ENCODE measurements around the gene TRIM44.

TRIM44 gene

DNA sequence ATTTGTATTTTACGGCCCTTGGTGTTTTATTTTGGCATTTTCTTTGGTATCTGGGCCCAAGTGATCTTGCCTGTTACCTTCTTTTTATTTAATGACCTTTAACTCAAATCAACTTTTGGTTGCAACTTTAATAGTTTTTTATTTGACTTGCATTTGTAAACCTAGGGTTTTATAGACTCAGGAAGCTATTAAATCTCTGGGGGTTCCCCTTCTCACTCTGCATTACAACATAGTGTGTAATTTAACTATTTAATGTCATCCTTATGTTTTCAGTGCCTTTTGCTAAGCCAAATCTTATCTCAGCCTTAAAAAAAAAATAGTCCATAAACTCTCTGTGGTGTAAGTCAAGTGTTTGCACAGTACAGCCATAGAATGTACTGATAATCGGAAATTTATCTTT is 41.0 kb upstream of the TRIM44 start:
- Histone ChIP-seq H3K36me3 (ENCODE audit: insufficient read depth, low read length) (no peaks in the 10 kb centered on the region), H3K27me3 (ENCODE audit: insufficient read depth, low read length) (no peaks in the 10 kb centered on the region), H3K4me3 (ENCODE audit: low read depth, low read length, poor library complexity, severe bottlenecking) (no peak overlapping the region), H3K9me2 (ENCODE audit: low read depth, low read length) (no peaks in the 10 kb centered on the region), H3K27ac (ENCODE audit: low read depth, low read length, poor library complexity, severe bottlenecking) (no peak overlapping the region), H3K4me2 (ENCODE audit: low read length) (no peak overlapping the region), H3K4me1 (ENCODE audit: insufficient read depth, low read length, severe bottlenecking) (no peaks in the 10 kb centered on the region), H3K9me3 (ENCODE audit: low read length) (no peaks in the 10 kb centered on the region), H3K79me2 (ENCODE audit: insufficient read depth, low read length) (no peaks in the 10 kb centered on the region), H2AFZ (ENCODE audit: low read length) (no peak overlapping the region), H3K9ac (ENCODE audit: low read length) (no peak overlapping the region), H4K20me1 (ENCODE audit: insufficient read depth, low read length) (no peaks in the 10 kb centered on the region), H3F3A (ENCODE audit: insufficient read depth, low read length) (no peaks in the 10 kb centered on the region)
- TF ChIP-seq EZH2 (IDR thresholded peaks at IDR 0.05; ENCODE audit: borderline replicate concordance, low read length), result no peak

DNA sequence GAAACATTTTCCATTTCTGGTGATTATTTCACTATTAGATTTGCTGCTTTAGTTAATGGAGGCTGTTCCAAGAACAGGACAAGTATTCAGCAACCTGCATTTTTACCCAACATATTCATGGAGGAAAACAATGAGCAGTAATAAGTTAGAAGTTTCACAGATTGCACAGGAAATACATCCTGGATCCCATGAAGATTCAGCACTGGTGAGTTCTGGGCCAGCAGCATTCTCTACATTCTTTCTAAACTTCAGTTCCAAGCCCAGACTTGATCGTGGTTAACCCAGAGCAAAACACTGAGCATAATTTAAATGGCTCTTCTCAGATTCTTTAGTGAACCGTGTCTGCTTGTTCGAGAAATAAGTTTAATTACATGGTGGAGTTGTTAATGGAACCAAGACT is 40.5 kb upstream of the TRIM44 start:
- no peaks in the 10 kb centered on the region for H3K9me2 ChIP-seq (ENCODE audit: low read depth, low read length)
- no peaks in the 10 kb centered on the region for H3K79me2 ChIP-seq (ENCODE audit: insufficient read depth, low read length)
- no peak overlapping the region for H3K4me2 ChIP-seq (ENCODE audit: low read length)
- no peaks in the 10 kb centered on the region for H3F3A ChIP-seq (ENCODE audit: insufficient read depth, low read length)
- no peaks in the 10 kb centered on the region for H3K9me3 ChIP-seq (ENCODE audit: low read length)
- H3K27me3 ChIP-seq (ENCODE audit: insufficient read depth, low read length), result no peaks in the 10 kb centered on the region
- H3K36me3 ChIP-seq (ENCODE audit: insufficient read depth, low read length), result no peaks in the 10 kb centered on the region
- H4K20me1 ChIP-seq (ENCODE audit: insufficient read depth, low read length), result no peaks in the 10 kb centered on the region
- H3K4me3 ChIP-seq (ENCODE audit: low read depth, low read length, poor library complexity, severe bottlenecking), result no peak overlapping the region
- H3K4me1 ChIP-seq (ENCODE audit: insufficient read depth, low read length, severe bottlenecking), result no peaks in the 10 kb centered on the region
- no peak overlapping the region for H3K27ac ChIP-seq (ENCODE audit: low read depth, low read length, poor library complexity, severe bottlenecking)
- H2AFZ ChIP-seq (ENCODE audit: low read length), result no peak overlapping the region
- no peak for TF ChIP-seq EZH2 (IDR thresholded peaks at IDR 0.05; ENCODE audit: borderline replicate concordance, low read length)
- no peak overlapping the region for H3K9ac ChIP-seq (ENCODE audit: low read length)

- TF ChIP-seq, protein P1, sequence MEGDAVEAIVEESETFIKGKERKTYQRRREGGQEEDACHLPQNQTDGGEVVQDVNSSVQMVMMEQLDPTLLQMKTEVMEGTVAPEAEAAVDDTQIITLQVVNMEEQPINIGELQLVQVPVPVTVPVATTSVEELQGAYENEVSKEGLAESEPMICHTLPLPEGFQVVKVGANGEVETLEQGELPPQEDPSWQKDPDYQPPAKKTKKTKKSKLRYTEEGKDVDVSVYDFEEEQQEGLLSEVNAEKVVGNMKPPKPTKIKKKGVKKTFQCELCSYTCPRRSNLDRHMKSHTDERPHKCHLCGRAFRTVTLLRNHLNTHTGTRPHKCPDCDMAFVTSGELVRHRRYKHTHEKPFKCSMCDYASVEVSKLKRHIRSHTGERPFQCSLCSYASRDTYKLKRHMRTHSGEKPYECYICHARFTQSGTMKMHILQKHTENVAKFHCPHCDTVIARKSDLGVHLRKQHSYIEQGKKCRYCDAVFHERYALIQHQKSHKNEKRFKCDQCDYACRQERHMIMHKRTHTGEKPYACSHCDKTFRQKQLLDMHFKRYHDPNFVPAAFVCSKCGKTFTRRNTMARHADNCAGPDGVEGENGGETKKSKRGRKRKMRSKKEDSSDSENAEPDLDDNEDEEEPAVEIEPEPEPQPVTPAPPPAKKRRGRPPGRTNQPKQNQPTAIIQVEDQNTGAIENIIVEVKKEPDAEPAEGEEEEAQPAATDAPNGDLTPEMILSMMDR (IDR thresholded peaks at IDR 0.05; ENCODE audit: low read length), result no peak
- TF ChIP-seq EZH2 (IDR thresholded peaks at IDR 0.05; ENCODE audit: borderline replicate concordance, low read length), result no peak
- H2AFZ ChIP-seq (ENCODE audit: low read length), result no peak overlapping the region
- no peak overlapping the region for H3K4me2 ChIP-seq (ENCODE audit: low read length)
- no peaks in the 10 kb centered on the region for H3K27me3 ChIP-seq (ENCODE audit: insufficient read depth, low read length)
- no peaks in the 10 kb centered on the region for H3K4me1 ChIP-seq (ENCODE audit: insufficient read depth, low read length, severe bottlenecking)
- no peak overlapping the region for H3K9ac ChIP-seq (ENCODE audit: low read length)
- no peak overlapping the region for H3K27ac ChIP-seq (ENCODE audit: low read depth, low read length, poor library complexity, severe bottlenecking)
- H3F3A ChIP-seq (ENCODE audit: insufficient read depth, low read length), result no peaks in the 10 kb centered on the region
- no peaks in the 10 kb centered on the region for H3K9me2 ChIP-seq (ENCODE audit: low read depth, low read length)
- H3K36me3 ChIP-seq (ENCODE audit: insufficient read depth, low read length), result no peaks in the 10 kb centered on the region
- no peaks in the 10 kb centered on the region for H3K79me2 ChIP-seq (ENCODE audit: insufficient read depth, low read length)
- no peaks in the 10 kb centered on the region for H3K9me3 ChIP-seq (ENCODE audit: low read length)
- H3K4me3 ChIP-seq (ENCODE audit: low read depth, low read length, poor library complexity, severe bottlenecking), result no peak overlapping the region
- H4K20me1 ChIP-seq (ENCODE audit: insufficient read depth, low read length), result no peaks in the 10 kb centered on the region
Measured at GRCh38 chr11:35623621-35624168, 38.9 kb upstream of the TRIM44 start.

DNA sequence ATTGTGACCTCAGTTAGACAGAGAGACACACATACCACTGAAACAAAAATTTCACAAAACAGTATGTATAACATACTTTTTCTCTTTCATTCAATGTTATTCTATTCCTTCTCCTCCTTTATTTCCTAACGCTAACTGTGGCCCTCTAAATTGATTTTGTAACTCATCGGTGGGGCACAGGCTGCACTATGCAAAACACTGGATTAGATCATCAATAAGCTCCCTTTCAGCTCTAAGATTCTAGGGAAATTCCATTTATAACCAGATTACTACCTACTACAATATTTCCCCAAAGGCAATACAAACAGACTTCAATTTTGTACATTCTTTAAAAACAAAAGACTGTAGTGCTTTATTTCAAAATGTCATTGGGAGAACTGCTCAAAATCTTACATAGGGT is 38.3 kb upstream of the TRIM44 start:
- no peaks in the 10 kb centered on the region for H4K20me1 ChIP-seq (ENCODE audit: insufficient read depth, low read length)
- TF ChIP-seq EZH2 (IDR thresholded peaks at IDR 0.05; ENCODE audit: borderline replicate concordance, low read length), result no peak
- TF ChIP-seq, protein P1 (IDR thresholded peaks at IDR 0.05; ENCODE audit: low read length), result no peak
- no peak overlapping the region for H2AFZ ChIP-seq (ENCODE audit: low read length)
- no peaks in the 10 kb centered on the region for H3K27me3 ChIP-seq (ENCODE audit: insufficient read depth, low read length)
- no peaks in the 10 kb centered on the region for H3K4me1 ChIP-seq (ENCODE audit: insufficient read depth, low read length, severe bottlenecking)
- no peak overlapping the region for H3K9ac ChIP-seq (ENCODE audit: low read length)
- no peak overlapping the region for H3K27ac ChIP-seq (ENCODE audit: low read depth, low read length, poor library complexity, severe bottlenecking)
- no peak overlapping the region for H3K4me3 ChIP-seq (ENCODE audit: low read depth, low read length, poor library complexity, severe bottlenecking)
- no peaks in the 10 kb centered on the region for H3F3A ChIP-seq (ENCODE audit: insufficient read depth, low read length)
- no peaks in the 10 kb centered on the region for H3K36me3 ChIP-seq (ENCODE audit: insufficient read depth, low read length)
- H3K79me2 ChIP-seq (ENCODE audit: insufficient read depth, low read length), result no peaks in the 10 kb centered on the region
- H3K9me2 ChIP-seq (ENCODE audit: low read depth, low read length), result no peaks in the 10 kb centered on the region
- no peaks in the 10 kb centered on the region for H3K9me3 ChIP-seq (ENCODE audit: low read length)
- no peak overlapping the region for H3K4me2 ChIP-seq (ENCODE audit: low read length)

Measured in OCI-LY1 (cell line).